HG03066 (cell line): ENCODE data around the gene BCAS3.
"Not testable (repeated sequence)": the region's sequence is repeated elsewhere in the genome, so short reads cannot be mapped to it uniquely, and the experiment has no call there.

Experiments
- ATAC-seq: cut with Tn5 transposase; IDR thresholded peaks from one replicate; pipeline ENCODE4 v1.9.1; 2021; ENCODE audit warnings: low read depth; ENCODE audit not compliant: unreplicated experiment

BCAS3 gene

DNA sequence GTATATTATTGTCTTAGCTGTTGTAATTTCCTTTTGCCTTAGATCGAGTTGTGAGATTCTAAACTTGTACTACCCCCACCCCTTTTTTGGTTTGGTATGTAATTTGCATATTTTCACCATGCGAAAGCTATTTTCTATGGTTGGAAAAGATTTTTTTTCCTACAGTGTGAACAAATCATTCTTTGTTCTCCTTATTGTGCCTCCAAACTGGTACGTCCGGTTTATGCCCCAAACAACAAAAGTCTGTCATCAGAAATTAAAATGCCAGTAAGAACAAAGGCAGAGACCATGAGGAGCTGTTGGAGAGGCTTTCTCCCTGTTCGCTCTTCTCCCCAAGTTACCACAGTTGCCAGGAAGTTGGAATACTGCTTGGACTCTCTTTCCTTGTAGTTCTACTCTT is 66.1 kb downstream of the BCAS3 start:
- no peak for ATAC-seq

DNA sequence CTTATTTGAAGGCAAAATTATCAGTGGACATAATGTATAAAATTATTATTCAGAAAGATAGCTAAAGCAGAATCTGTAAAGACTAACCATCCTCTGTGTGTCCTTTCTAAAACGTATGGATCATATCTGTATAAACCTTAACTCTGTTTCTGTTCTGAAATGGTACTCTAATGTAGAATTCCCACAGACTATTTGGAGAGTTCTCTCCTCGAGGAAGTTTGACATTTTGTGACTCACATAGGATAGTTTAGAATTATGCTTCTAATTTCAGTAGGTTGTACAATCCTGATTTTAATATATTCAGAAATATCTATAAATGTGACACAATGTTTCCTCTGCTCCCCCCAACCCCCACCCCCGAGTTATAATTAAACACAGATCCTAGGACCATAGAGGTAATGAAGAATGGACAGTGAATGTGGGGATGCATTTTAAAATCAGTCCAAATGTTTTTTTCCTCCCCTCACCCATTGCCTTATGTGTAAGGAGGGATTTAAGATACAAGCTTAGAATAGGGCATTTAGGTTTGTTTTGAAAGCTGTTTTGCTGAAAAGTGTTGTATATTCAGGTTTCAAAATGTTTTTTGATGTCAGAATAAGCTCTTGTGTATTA is 66.8 kb downstream of the BCAS3 start:
- ATAC-seq: no peak

- ATAC-seq: no peak
These were observed 67.9 kb downstream of the BCAS3 start for GRCh38 chr17:60745544-60745943.

- ATAC-seq: no peak
These were observed 69.6 kb downstream of the BCAS3 start for GRCh38 chr17:60747069-60747808.

GRCh38 chr17:60748204-60748603 is 70.6 kb downstream of the BCAS3 start:
- no peak for ATAC-seq

- no peak for ATAC-seq
These were observed 71.4 kb downstream of the BCAS3 start for GRCh38 chr17:60749050-60749449.

DNA sequence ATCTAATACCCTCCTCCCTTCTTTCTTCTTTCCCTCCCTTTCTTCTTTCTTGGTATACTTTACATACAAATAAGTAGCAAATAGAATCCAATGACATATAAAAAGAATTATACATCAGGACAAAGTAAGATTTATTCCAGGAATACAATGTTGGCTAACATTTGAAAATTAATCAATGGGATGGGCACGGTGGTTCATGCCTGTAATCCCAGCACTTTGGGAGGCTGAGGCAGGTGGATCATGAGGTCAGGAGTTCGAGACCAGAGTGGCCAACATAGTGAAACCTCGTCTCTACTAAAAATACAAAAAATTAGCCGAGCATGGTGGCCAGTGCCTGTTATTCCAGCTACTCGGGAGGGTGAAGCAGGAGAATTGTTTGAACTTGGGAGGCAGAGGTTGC is 72.1 kb downstream of the BCAS3 start:
- ATAC-seq: no peak

DNA sequence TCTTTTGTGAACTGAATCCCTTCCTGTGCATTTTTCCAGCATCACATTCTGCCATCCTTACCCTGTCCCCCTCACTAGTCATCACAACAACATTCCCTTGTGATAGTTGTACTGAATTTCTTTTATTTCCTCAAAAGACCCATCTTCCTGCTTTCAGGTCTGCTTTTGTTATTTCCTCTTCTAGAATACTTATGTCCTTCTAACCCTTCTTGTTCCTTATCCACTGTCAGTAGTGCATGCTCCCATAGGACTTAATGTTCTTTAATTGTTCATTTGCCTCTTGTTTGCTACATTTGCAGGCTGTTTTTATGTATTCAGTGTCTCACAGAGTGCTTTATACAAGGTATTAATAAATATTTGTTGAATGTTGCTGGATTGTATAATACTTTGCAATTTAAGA is 73.0 kb downstream of the BCAS3 start:
- ATAC-seq: no peak

DNA sequence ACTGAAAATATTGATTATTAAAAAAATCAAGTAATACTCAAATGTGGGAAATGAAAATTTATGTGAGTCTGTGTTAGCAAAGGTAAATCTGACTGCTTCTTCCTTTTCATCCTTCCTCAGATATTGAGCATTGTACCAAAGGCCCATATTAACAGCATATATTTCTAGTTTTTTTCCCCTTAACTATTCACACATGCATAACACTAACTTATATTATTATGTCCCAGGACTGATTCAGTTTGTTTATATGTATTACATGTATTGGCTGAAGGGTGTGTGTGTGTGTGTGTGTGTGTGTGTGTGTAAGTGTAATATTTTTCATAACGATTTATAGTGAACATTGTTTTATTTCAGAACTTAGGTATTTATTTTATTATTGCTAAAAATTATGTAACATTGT is 74.2 kb downstream of the BCAS3 start:
- ATAC-seq: no peak

- ATAC-seq: no peak
These were observed 75.4 kb downstream of the BCAS3 start for GRCh38 chr17:60752873-60753577.

GRCh38 chr17:60754057-60754604 is 76.5 kb downstream of the BCAS3 start:
- ATAC-seq: no peak

GRCh38 chr17:60756798-60757197 is 79.1 kb downstream of the BCAS3 start:
- ATAC-seq: not testable (repeated sequence)

DNA sequence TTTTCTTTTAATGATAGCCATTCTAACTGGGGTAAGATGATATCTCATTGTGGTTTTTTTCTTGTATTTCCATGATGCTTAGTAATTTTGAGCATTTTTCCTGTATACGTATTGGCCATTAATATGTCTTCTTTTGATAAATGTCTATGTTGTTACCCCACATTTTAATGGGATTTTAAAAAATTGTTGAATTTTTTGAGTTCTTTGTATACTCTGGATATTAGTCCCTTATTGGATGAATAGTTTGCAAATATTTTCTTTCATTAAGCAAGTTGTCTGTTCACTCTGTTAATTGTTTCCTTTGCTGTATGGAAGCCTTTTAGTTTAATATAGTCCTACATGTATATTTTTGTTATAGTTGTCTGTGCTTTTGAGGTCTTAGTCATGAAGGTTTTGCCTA is 79.8 kb downstream of the BCAS3 start:
- ATAC-seq: no peak

GRCh38 chr17:60759756-60760155 is 82.1 kb downstream of the BCAS3 start:
- no peak for ATAC-seq

- not testable (repeated sequence) for ATAC-seq
These were observed 83.7 kb downstream of the BCAS3 start for GRCh38 chr17:60761301-60761700.

DNA sequence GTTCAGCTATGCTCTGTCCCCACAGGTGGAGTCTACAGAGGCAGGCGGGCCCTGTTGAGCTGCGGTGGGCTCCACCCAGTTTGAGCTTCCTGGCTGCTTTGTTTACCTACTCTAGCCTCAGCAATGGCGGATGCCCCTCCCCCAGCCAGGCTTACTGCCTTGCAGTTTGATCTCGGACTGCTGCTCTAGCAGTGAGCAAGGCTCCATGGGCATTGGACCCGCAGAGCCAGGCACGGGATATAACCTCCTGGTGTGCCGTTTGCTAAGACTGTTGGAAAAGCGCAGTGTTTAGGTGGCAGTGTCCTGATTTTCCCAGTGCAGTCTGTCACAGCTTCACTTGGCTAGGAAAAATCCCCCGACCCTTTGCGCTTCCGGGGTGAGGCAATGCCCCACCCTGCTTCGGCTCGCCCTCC is 89.1 kb downstream of the BCAS3 start:
- no peak for ATAC-seq

DNA sequence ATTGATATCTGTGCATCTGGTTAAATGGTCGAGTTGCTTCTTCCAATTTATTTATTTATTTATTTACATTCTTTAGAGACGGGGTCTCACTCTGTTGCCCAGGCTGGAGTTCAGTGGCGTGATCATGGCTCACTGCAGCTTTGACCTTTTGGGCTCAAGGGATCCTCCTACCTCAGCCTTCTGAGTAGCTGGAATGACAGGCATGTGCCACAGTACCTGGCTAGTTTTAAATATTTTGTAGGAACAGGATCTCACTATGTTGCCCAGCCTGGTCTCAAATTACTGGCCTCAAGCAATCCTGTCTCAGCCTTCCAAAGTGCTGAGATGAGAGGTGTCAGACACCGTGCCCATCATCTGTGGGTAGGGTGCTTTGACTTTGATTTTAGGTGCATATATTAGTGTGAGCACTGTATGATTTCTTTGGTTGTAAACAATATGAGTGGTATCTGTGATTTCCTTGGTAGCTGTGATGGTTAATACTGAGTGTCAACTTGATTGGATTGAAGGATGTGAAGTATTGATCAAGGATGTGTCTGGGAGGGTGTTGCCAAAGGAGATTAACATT is 90.2 kb downstream of the BCAS3 start:
- ATAC-seq: no peak

DNA sequence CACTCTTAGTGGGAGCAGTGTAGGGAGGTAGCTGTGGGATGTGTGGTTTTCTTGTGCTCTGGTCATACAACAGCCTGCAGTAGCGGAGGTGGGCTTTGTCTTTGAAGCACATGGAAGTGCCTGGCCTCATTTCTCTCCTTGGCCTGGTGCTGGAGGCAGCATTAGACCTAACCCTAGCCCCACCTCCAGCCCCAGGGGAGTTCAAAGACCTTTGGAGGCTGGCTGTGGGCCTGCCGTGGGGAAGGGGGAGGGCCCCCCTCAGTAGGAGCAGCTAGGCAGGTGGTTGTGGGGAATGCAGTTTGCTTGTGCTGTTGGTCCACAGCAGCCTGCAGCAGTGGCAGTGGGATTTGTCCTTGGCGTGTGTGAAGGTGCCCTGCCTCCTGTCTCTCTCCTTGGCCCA is 91.7 kb downstream of the BCAS3 start:
- ATAC-seq: no peak

DNA sequence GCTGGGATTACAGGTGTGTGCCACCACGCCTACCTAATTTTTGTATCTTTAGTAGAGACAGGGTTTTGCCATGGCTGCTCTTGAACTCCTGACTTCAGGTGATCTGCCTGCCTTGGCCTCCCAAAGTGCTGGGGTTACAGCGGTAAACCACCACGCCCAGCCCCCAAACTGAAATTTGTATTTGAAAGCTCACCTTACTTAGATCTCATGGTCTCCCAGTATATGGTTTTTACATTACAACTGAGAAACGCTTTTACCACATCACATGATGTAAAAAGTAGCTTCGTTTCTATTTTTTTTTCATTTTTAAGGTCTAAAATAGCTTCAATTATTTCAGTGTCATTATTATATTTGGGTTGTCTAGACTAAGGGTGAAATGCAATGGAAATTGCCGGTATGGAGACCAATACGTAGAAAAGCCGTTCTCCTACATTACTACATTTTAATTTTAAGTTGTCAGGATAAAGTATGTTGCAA is 93.3 kb downstream of the BCAS3 start:
- no peak for ATAC-seq

DNA sequence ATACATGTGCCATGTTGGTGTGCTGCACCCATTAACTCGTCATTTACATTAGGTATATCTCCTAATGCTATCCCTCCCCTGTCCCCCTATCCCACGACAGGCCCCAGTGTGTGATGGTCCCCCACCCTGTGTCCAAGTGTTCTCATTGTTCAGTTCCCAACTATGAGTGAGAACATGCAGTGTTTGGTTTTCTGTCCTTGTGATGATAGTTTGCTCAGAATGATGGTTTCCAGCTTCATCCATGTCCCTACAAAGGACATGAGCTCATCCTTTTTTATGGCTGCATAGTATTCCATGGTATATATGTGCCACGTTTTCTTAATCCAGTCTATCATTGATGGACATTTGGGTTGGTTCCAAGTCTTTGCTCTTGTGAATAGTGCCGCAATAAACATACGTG is 94.0 kb downstream of the BCAS3 start:
- not testable (repeated sequence) for ATAC-seq

GRCh38 chr17:60773552-60773951 is 95.9 kb downstream of the BCAS3 start:
- no peak for ATAC-seq
